Mesendoderm (in vitro differentiated cells): ENCODE data around the gene RASGRF1.

Experiments used
- DNase-seq: peaks from one replicate; pipeline ENCODE4 v3.0.0; 2013
- H2AK5ac ChIP-seq: 2 replicates; pipeline ENCODE4 v1.6.1; 2013; ENCODE audit warnings: low read length, inconsistent platforms
- H2BK120ac ChIP-seq: 2 replicates; pipeline ENCODE4 v1.6.1; 2013; ENCODE audit warnings: low read depth, mild to moderate bottlenecking, low read length, moderate library complexity, mixed read lengths
- H2BK15ac ChIP-seq: replicated peaks from 2 replicates; pipeline ENCODE4 v1.6.1; 2013; ENCODE audit warnings: low read depth, mild to moderate bottlenecking, moderate library complexity
- H2BK5ac ChIP-seq: 2 replicates; pipeline ENCODE4 v1.6.1; 2013; ENCODE audit warnings: low read length, inconsistent platforms
- H3K18ac ChIP-seq: 2 replicates; pipeline ENCODE4 v1.6.1; 2013; ENCODE audit warnings: mild to moderate bottlenecking, low read length, mixed read lengths
- H3K23ac ChIP-seq: one replicate; pipeline ENCODE4 v1.6.1; 2013; ENCODE audit warnings: low read length
- H3K27ac ChIP-seq: 2 replicates; pipeline ENCODE4 v1.5.1; 2013; ENCODE audit warnings: low read depth, mild to moderate bottlenecking, inconsistent platforms, low read length, moderate library complexity
- H3K27me3 ChIP-seq: 2 replicates; pipeline ENCODE4 v1.6.1; 2013; ENCODE audit warnings: low read length, control low read depth, mild to moderate bottlenecking, inconsistent platforms; ENCODE audit not compliant: insufficient read depth, poor library complexity
- H3K36me3 ChIP-seq: 2 replicates; pipeline ENCODE4 v1.6.1; 2013; ENCODE audit warnings: low read length, inconsistent platforms; ENCODE audit not compliant: control insufficient read depth, insufficient read depth
- H3K4ac ChIP-seq: one replicate; pipeline ENCODE4 v1.6.1; 2013; ENCODE audit warnings: low read depth, mild to moderate bottlenecking, low read length, moderate library complexity
- H3K4me1 ChIP-seq: 2 replicates; pipeline ENCODE4 v1.6.1; 2013; ENCODE audit warnings: low read depth, low read length, inconsistent platforms; ENCODE audit not compliant: control insufficient read depth
- H3K4me2 ChIP-seq: 2 replicates; pipeline ENCODE4 v1.6.1; 2013; ENCODE audit warnings: low read length
- H3K4me3 ChIP-seq: 2 replicates; pipeline ENCODE4 v1.5.1; 2013; ENCODE audit warnings: mild to moderate bottlenecking, low read length
- H3K56ac ChIP-seq: one replicate; pipeline ENCODE4 v1.6.1; 2013; ENCODE audit warnings: low read length
- H3K79me1 ChIP-seq: 2 replicates; pipeline ENCODE4 v1.6.1; 2013; ENCODE audit warnings: low read length, inconsistent platforms
- H3K79me2 ChIP-seq: 2 replicates; pipeline ENCODE4 v1.6.1; 2013; ENCODE audit warnings: mild to moderate bottlenecking, low read length; ENCODE audit not compliant: control insufficient read depth, insufficient read depth
- H3K9ac ChIP-seq: 2 replicates; pipeline ENCODE4 v1.6.1; 2013; ENCODE audit warnings: low read length, inconsistent platforms
- H4K5ac ChIP-seq: one replicate; pipeline ENCODE4 v1.6.1; 2013; ENCODE audit warnings: low read length
- H4K8ac ChIP-seq: one replicate; pipeline ENCODE4 v1.6.1; 2013; ENCODE audit warnings: low read depth, mild to moderate bottlenecking, control low read depth, low read length, moderate library complexity
- WGBS: extraction: QIAGEN DNeasy Blood & Tissue Kit; methylation state at CpG from one replicate; pipeline ENCODE4 v1.1.7; 2013; ENCODE audit warnings: low lambda C conversion rate, missing lambda C conversion rate; ENCODE audit not compliant: insufficient coverage; ENCODE audit errors: extremely low coverage; 5-methylcytosine and 5-hydroxymethylcytosine counted together

The RASGRF1 gene

GRCh38 chr15:78991476-78991875, 99.1 kb downstream of the RASGRF1 start:
- no peak for DNase-seq
- H4K8ac ChIP-seq, result no peak overlapping the region
- no peak overlapping the region for H3K4ac ChIP-seq
- H3K4me1 ChIP-seq, result no peaks in the 10 kb centered on the region
- H3K56ac ChIP-seq, result no peak overlapping the region
- H2AK5ac ChIP-seq, result no peak overlapping the region
- H2BK5ac ChIP-seq, result no peak overlapping the region
- no peaks in the 10 kb centered on the region for H3K79me1 ChIP-seq
- H3K18ac ChIP-seq, result no peak overlapping the region
- no peak overlapping the region for H2BK15ac ChIP-seq
- no peak overlapping the region for H4K5ac ChIP-seq
- no CpG with 5 or more reads among the region's 10 CpGs for WGBS
- H3K4me3 ChIP-seq, result no peak overlapping the region
- no peaks in the 10 kb centered on the region for H3K27me3 ChIP-seq
- H2BK120ac ChIP-seq, result no peak overlapping the region
- no peaks in the 10 kb centered on the region for H3K36me3 ChIP-seq
- H3K79me2 ChIP-seq, result no peaks in the 10 kb centered on the region
- H3K4me2 ChIP-seq, result no peak overlapping the region
- H3K27ac ChIP-seq, result no peak overlapping the region
- no peak overlapping the region for H3K9ac ChIP-seq
- H3K23ac ChIP-seq, result no peak overlapping the region

- no peak overlapping the region for H2AK5ac ChIP-seq
- no peak overlapping the region for H4K5ac ChIP-seq
- whole genome bisulfite sequencing, result no CpG with 5 or more reads among the region's 1 CpG
- DNase-seq, result no peak
- H2BK120ac ChIP-seq, result no peak overlapping the region
- H3K4me1 ChIP-seq, result no peaks in the 10 kb centered on the region
- no peak overlapping the region for H2BK5ac ChIP-seq
- no peaks in the 10 kb centered on the region for H3K36me3 ChIP-seq
- H3K4me2 ChIP-seq, result no peak overlapping the region
- no peak overlapping the region for H3K56ac ChIP-seq
- H3K23ac ChIP-seq, result no peak overlapping the region
- H3K18ac ChIP-seq, result no peak overlapping the region
- no peak overlapping the region for H2BK15ac ChIP-seq
- no peaks in the 10 kb centered on the region for H3K79me2 ChIP-seq
- no peak overlapping the region for H4K8ac ChIP-seq
- H3K4ac ChIP-seq, result no peak overlapping the region
- no peak overlapping the region for H3K27ac ChIP-seq
- H3K79me1 ChIP-seq, result no peaks in the 10 kb centered on the region
- H3K4me3 ChIP-seq, result no peak overlapping the region
- H3K9ac ChIP-seq, result no peak overlapping the region
- H3K27me3 ChIP-seq, result no peaks in the 10 kb centered on the region
These were observed 100.3 kb downstream of the RASGRF1 start for GRCh38 chr15:78990278-78990677.

DNA sequence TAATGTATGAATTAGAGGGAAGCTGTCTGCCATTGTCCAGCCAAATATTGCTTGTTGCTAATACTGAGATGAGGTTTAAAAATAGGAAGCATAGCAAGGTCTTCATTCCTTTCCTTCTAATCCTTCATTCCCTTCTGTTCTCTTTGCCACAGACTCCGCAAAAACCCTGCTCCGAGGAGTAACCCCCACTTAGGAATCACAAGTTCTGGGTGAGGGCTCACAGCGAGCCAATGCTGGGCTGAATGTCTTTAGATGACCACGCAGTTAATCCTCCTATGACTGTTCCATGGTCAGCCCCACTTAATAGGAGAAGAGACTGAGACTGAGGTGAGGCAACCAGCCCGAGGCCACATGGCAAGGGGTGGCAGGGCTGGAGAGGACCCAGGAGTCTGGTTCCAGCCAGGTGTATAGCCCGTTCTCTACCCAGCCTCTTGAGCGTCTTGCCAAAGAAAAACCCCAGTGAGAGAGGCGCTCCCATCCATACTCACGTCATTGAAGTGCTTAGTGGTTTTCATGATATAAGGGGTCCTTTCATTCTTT, 100.8 kb downstream of the RASGRF1 start:
- Histone ChIP-seq H3K23ac (no peak overlapping the region), H3K56ac (no peak overlapping the region), H2BK15ac (no peak overlapping the region), H3K36me3 (no peaks in the 10 kb centered on the region), H3K27ac (no peak overlapping the region), H3K79me1 (no peaks in the 10 kb centered on the region), H2BK120ac (no peak overlapping the region), H3K4me1 (no peaks in the 10 kb centered on the region), H4K5ac (no peak overlapping the region), H2AK5ac (no peak overlapping the region), H3K18ac (no peak overlapping the region), H2BK5ac (no peak overlapping the region), H3K9ac (no peak overlapping the region), H3K27me3 (no peaks in the 10 kb centered on the region), H3K79me2 (no peaks in the 10 kb centered on the region), H3K4me3 (no peak overlapping the region), H3K4ac (no peak overlapping the region), H3K4me2 (no peak overlapping the region), H4K8ac (no peak overlapping the region)
- no peak for DNase-seq
- WGBS, result no CpG with 5 or more reads among the region's 9 CpGs

DNA sequence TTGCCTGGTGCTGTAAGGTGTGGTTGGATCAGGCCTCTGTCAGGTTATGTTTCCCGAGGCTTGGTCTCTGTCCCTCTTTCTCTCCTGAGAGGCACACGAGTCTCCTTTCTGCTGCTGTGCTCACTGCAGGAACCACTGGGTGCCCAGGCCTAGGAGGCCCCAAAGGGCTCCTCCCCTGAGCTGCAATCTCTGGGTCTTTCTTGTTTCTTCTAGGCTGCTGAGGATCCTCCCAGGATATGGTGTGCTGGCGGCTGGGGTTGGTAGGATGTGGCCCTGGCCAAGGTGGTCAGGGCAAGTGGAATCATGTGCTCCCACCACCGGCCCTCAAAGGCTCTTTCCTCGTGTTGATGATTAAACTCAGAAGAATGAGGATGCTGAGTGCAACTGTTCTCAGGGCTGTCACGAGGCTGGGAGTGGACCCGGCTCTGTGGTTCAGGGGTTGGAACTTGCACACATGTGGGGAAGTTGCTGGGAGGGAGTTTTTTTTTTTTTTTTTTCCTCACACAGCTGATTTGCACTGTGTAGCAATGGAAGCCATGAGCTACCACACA, 102.1 kb downstream of the RASGRF1 start:
- H2BK120ac ChIP-seq, result no peak overlapping the region
- H3K36me3 ChIP-seq, result no peaks in the 10 kb centered on the region
- H3K79me1 ChIP-seq, result no peaks in the 10 kb centered on the region
- peak; percentile 36 for DNase-seq
- H3K27me3 ChIP-seq, result no peaks in the 10 kb centered on the region
- H3K79me2 ChIP-seq, result no peaks in the 10 kb centered on the region
- H4K5ac ChIP-seq, result no peak overlapping the region
- no peak overlapping the region for H3K4me3 ChIP-seq
- no peak overlapping the region for H3K4ac ChIP-seq
- H3K18ac ChIP-seq, result no peak overlapping the region
- H3K56ac ChIP-seq, result no peak overlapping the region
- no peak overlapping the region for H4K8ac ChIP-seq
- no peak overlapping the region for H2AK5ac ChIP-seq
- no CpG with 5 or more reads among the region's 7 CpGs for WGBS
- no peak overlapping the region for H3K23ac ChIP-seq
- no peak overlapping the region for H3K4me2 ChIP-seq
- H3K9ac ChIP-seq, result no peak overlapping the region
- H3K4me1 ChIP-seq, result no peaks in the 10 kb centered on the region
- no peak overlapping the region for H2BK5ac ChIP-seq
- no peak overlapping the region for H2BK15ac ChIP-seq
- H3K27ac ChIP-seq, result no peak overlapping the region

DNA sequence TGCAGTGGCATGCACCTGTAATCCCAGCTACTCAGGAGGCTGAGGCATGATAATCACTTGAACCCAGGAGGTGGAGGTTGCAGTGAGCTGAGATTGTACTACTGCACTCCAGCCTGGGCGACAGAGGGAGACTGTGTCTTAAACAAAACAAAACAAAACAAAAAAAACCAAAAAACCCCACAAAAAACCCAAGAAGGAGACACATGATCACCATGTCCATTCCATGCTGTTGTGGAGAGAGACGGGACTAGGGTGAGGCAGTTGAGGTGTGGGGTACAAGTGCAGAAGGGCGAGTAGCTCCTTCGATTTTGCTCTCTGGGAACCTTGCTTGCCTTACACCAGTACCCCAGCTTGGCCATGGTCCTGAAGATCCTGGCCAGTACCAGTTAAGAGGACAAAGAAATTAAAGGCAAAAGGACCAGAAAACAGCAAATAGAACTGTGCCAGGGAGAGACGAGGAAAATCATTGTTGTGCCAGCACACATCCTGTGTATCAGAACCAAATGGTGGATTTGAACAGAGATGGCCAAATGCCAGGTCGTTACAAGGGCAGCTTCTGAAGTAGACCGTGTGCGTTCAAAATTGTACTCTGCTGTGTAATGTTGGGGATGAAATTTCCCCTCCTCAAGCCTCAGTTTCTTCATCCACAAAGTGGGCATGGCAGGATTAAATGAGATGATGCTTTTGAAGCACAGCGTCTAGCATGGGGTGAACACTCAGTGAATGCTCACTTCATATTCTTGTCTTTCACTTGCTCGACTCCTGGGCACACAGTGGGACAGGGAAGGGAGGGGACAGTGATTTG, 102.8 kb downstream of the RASGRF1 start:
- Histone ChIP-seq H3K4ac (no peak overlapping the region), H2BK120ac (no peak overlapping the region), H4K8ac (no peak overlapping the region), H3K56ac (no peak overlapping the region), H3K79me1 (no peaks in the 10 kb centered on the region), H3K36me3 (no peaks in the 10 kb centered on the region), H2BK5ac (no peak overlapping the region), H3K4me2 (no peak overlapping the region), H3K27me3 (no peaks in the 10 kb centered on the region), H3K9ac (no peak overlapping the region), H3K27ac (no peak overlapping the region), H3K4me3 (no peak overlapping the region), H2AK5ac (no peak overlapping the region), H3K18ac (no peak overlapping the region), H4K5ac (no peak overlapping the region), H3K4me1 (no peaks in the 10 kb centered on the region), H2BK15ac (no peak overlapping the region), H3K23ac (no peak overlapping the region), H3K79me2 (no peaks in the 10 kb centered on the region)
- DNase-seq, result no peak
- no CpG with 5 or more reads among the region's 10 CpGs for WGBS
